ENCODE results near the gene P2RX6. TPM values are rescaled to one million over a fixed set of nuclear protein-coding genes. Genes with fewer than 3 reads are reported as not detected.
"Not testable (repeated sequence)": the region's sequence is repeated elsewhere in the genome, so short reads cannot be mapped to it uniquely, and the experiment has no call there.

Gene P2RX6
- total RNA-seq = 1 to 10 TPM; 1.7 to 6.7 (median 4.8) TPM
- 2.1 TPM for polyA plus RNA-seq
- long read RNA-seq, donor 1, partial matches to known transcripts = 12 of 24 reads
- long read RNA-seq, donor 1, other reads (novel, unspliced or antisense) = 8 of 24 reads
- long read RNA-seq, donor 2, partial matches to known transcripts = 4 of 10 reads
- long read RNA-seq, donor 2, other reads (novel, unspliced or antisense) = 4 of 10 reads
- long read RNA-seq, donor 3, transcript P2RX6-202 (12 exons, 3,687 nt) = major isoform, 6 of 44 reads
- long read RNA-seq, donor 3, partial matches to known transcripts = 19 of 44 reads
- long read RNA-seq, donor 3, other reads (novel, unspliced or antisense) = 17 of 44 reads
- long read RNA-seq, donor 4, partial matches to known transcripts = 6 of 11 reads
- long read RNA-seq, donor 4, other reads (novel, unspliced or antisense) = 1 of 11 reads

DNA sequence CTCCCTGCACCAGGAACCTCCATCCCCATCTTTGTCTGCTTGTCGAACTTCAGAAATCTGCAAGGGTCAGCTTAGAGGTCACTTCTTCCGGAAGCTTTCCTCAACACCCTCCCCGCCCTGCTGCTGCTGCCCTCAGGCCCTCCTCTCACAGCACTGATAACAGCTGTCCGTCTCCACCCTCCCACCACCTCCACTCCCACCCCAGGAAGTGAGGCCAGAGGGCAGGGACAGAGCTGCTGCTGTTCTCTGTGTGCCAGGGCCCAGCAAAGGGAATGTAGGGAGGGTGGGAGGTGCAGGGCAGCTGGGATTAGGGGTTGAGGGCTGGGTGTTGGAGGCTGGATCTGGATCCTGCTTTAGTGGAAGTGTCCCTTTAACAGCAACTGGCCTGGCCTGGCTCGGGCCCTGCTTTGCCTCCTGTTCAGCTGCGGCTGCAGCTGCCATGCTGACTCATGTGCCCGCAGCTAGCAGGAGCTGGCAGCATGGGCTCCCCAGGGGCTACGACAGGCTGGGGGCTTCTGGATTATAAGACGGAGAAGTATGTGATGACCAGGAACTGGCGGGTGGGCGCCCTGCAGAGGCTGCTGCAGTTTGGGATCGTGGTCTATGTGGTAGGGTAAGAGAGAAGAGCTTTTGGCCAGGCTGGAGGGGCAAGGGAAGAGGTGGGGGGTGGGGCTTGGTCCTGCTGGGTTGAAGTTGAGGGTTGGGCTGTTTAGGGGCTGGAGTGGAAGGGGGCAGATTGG is at the start of gene P2RX6:
Gene P2RX6, plus strand, starts transcription at position 440 of the 740 bp plus-strand sequence. Its CDS starts 10 bp downstream, at position 450.
- peak; percentile 76 to 91 (median 89) for DNase-seq
- H3K27ac ChIP-seq (ENCODE audit: low read length) = peak within 1 kb of the TSS; percentile 22
- 19% methylated on average over 12 of the region's 12 CpGs for WGBS
- intact Hi-C loops (cut with DNase I) = loop anchor here in 1 of 4 donors (10.0 kb wide), 1 partner anchor 130 kb away; no protein-coding TSS in a partner anchor
- H3K4me1 ChIP-seq (ENCODE audit: control insufficient read depth, insufficient read depth, low read length) = peaks cover 10% of the 10 kb centered on the region
- H3K27me3 ChIP-seq (ENCODE audit: control insufficient read depth, insufficient read depth) = no peaks in the 10 kb centered on the region
- peak within 1 kb of the TSS; percentile 19 for H3K4me3 ChIP-seq (ENCODE audit: low read length)
- H3K9me3 ChIP-seq (ENCODE audit: control insufficient read depth, low read length) = no peaks in the 10 kb centered on the region
- peak; percentile 81 to 83 for ATAC-seq

- DNase-seq = peak in 1 of 3 donors; percentile 44
- ATAC-seq = peak in 1 of 2 donors; percentile 9
- no peak overlapping the region for H3K27ac ChIP-seq (ENCODE audit: low read length)
- no peaks in the 10 kb centered on the region for H3K27me3 ChIP-seq (ENCODE audit: control insufficient read depth, insufficient read depth)
- H3K9me3 ChIP-seq (ENCODE audit: control insufficient read depth, low read length) = no peaks in the 10 kb centered on the region
- no peaks in the 10 kb centered on the region for H3K4me1 ChIP-seq (ENCODE audit: control insufficient read depth, insufficient read depth, low read length)
- intact Hi-C loops (cut with DNase I) = loop anchor here in 1 of 4 donors (10.0 kb wide), 1 partner anchor 61 kb away; no protein-coding TSS in a partner anchor
- WGBS = 87% methylated on average over 13 of the region's 13 CpGs
- no peak overlapping the region for H3K4me3 ChIP-seq (ENCODE audit: low read length)
Measured at GRCh38 chr22:20965888-20966855, 48.8 kb upstream of the P2RX6 start.

DNA sequence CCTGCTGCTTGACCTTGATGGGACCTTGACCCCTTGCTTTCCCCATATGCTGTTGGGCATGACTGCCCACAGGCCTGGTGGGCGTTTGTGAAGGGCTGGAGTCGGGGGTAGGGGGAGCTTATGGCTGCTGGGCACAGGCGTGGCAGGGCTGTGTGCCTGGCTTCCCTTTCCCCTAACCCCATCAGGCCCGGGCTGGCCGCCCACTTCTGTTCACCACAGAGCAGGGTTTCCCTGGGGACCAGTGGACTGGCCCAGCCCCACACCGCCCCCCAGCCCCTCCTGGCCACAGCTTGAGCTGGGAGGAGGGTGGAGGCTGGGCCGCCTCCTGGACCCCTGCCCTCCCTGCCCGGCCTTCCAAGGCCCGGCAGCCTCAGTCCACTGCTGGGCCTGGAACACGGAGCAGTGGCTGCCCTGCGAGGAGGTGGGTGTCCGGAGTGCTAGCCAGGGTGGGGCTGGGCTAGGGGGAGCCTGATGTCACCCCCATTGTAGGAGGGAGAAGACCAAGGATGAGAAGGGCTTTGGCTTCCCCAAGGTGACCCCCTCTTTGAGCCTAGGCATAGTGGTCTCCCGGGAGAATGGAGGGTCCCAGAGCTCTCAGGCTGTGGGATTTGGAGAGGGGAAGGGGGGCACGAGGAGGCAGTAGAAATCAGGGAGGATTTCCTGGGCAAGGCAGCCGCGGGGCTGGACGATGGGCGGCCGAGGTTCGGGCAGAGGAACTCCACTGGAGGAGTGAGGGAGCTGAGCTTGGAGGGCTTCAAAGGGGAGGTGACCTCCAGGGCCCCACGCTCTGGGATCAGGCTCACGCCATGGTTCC is 47.9 kb upstream of the P2RX6 start, which contains the start of gene AIFM3:
Gene AIFM3, plus strand, starts transcription at position 373 of the 814 bp plus-strand sequence. CDS start 690 bp downstream, outside the sequence.
- no peaks in the 10 kb centered on the region for H3K27me3 ChIP-seq (ENCODE audit: control insufficient read depth, insufficient read depth)
- no peak within 1 kb of the TSS for H3K27ac ChIP-seq (ENCODE audit: low read length)
- intact Hi-C loops (cut with DNase I) = loop anchor here in 1 of 4 donors (10.0 kb wide), 1 partner anchor 62 kb away; no protein-coding TSS in a partner anchor
- DNase-seq (peak in 2 of 3 donors; percentile 47 to 51), ATAC-seq (no peak)
- H3K9me3 ChIP-seq (ENCODE audit: control insufficient read depth, low read length) = no peaks in the 10 kb centered on the region
- H3K4me3 ChIP-seq (ENCODE audit: low read length) = no peak within 1 kb of the TSS
- 54% methylated on average over 22 of the region's 22 CpGs for WGBS
- no peaks in the 10 kb centered on the region for H3K4me1 ChIP-seq (ENCODE audit: control insufficient read depth, insufficient read depth, low read length)

GRCh38 chr22:20967697-20968211 is 47.2 kb upstream of the P2RX6 start:
- Histone ChIP-seq H3K27ac (ENCODE audit: low read length) (no peak overlapping the region), H3K4me3 (ENCODE audit: low read length) (no peak overlapping the region), H3K4me1 (ENCODE audit: control insufficient read depth, insufficient read depth, low read length) (no peaks in the 10 kb centered on the region), H3K9me3 (ENCODE audit: control insufficient read depth, low read length) (no peaks in the 10 kb centered on the region), H3K27me3 (ENCODE audit: control insufficient read depth, insufficient read depth) (no peaks in the 10 kb centered on the region)
- intact Hi-C loops (cut with DNase I) = loop anchor here in 1 of 4 donors (10.0 kb wide), 1 partner anchor 63 kb away; no protein-coding TSS in a partner anchor
- 50% methylated on average over 19 of the region's 19 CpGs for WGBS
- ATAC-seq = no peak
- peak in 2 of 3 donors; percentile 6 to 56 for DNase-seq

GRCh38 chr22:20968281-20968977 is 46.5 kb upstream of the P2RX6 start:
- DNase-seq (peak in 1 of 3 donors; percentile 43), ATAC-seq (peak in 1 of 2 donors; percentile 31)
- intact Hi-C loops (cut with DNase I) = loop anchor here in 1 of 4 donors (10.0 kb wide), 1 partner anchor 64 kb away; no protein-coding TSS in a partner anchor
- H3K4me3 ChIP-seq (ENCODE audit: low read length) = no peak overlapping the region
- no peaks in the 10 kb centered on the region for H3K27me3 ChIP-seq (ENCODE audit: control insufficient read depth, insufficient read depth)
- H3K9me3 ChIP-seq (ENCODE audit: control insufficient read depth, low read length) = no peaks in the 10 kb centered on the region
- no peaks in the 10 kb centered on the region for H3K4me1 ChIP-seq (ENCODE audit: control insufficient read depth, insufficient read depth, low read length)
- no peak overlapping the region for H3K27ac ChIP-seq (ENCODE audit: low read length)
- WGBS = 83% methylated on average over 7 of the region's 7 CpGs

- intact Hi-C loops (cut with DNase I) = no loop called here
- 59% methylated on average over 4 of the region's 4 CpGs for WGBS
- no peaks in the 10 kb centered on the region for H3K4me1 ChIP-seq (ENCODE audit: control insufficient read depth, insufficient read depth, low read length)
- no peak for ATAC-seq
- no peaks in the 10 kb centered on the region for H3K9me3 ChIP-seq (ENCODE audit: control insufficient read depth, low read length)
- no peak overlapping the region for H3K4me3 ChIP-seq (ENCODE audit: low read length)
- no peak overlapping the region for H3K27ac ChIP-seq (ENCODE audit: low read length)
- DNase-seq = peak in 1 of 3 donors; percentile 18
- no peaks in the 10 kb centered on the region for H3K27me3 ChIP-seq (ENCODE audit: control insufficient read depth, insufficient read depth)
Measured at GRCh38 chr22:20970939-20971657, 43.9 kb upstream of the P2RX6 start.

GRCh38 chr22:20972014-20972694 is 42.8 kb upstream of the P2RX6 start:
- H3K27ac ChIP-seq (ENCODE audit: low read length); intact Hi-C loops (cut with DNase I): not testable (repeated sequence)
- WGBS = 85% methylated on average over 11 of the region's 11 CpGs

DNA sequence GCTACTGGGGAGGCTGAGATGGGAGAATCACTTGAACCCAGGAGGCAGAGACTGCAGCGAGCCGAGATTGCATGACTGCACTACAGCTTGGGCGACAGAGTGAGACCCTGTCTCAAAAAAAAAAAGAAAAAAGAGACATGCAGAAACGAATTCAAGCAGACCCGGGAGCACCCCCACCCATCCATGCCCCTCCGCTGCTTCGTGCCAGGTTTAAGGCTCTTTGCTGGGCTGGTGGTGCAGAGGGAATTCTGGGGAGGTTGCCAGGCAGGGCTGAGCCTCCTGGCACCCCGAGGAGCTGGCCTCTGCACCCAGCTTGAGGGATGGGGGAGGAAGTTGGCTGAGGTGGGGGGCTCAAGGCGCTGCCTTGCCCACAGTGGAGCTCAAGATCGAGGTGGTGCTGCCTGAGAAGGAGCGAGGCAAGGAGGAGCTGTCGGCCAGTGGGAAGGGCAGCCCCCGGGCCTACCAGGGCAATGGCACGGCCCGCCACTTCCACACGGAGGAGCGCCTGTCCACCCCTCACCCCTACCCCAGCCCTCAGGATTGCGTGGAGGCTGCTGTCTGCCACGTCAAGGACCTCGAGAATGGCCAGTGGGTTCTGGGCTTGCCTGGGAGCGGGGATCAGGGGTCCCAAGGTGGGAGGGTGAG is 41.9 kb upstream of the P2RX6 start:
- peak in 2 of 3 donors; percentile 34 for DNase-seq

More at GRCh38 chr22:20972014-20972694, 42.8 kb upstream of the P2RX6 start:
- not testable (repeated sequence) for H3K9me3 ChIP-seq (ENCODE audit: control insufficient read depth, low read length); H3K4me1 ChIP-seq (ENCODE audit: control insufficient read depth, insufficient read depth, low read length); H3K4me3 ChIP-seq (ENCODE audit: low read length); H3K27me3 ChIP-seq (ENCODE audit: control insufficient read depth, insufficient read depth); ATAC-seq
- DNase-seq = peak in 2 of 3 donors; percentile 12 to 16

More for the DNA sequence above, 41.9 kb upstream of the P2RX6 start:
- 75% methylated on average over 21 of the region's 21 CpGs for WGBS
- ATAC-seq = no peak
- Histone ChIP-seq H3K27ac (ENCODE audit: low read length) (no peak overlapping the region), H3K9me3 (ENCODE audit: control insufficient read depth, low read length) (no peaks in the 10 kb centered on the region), H3K27me3 (ENCODE audit: control insufficient read depth, insufficient read depth) (no peaks in the 10 kb centered on the region), H3K4me1 (ENCODE audit: control insufficient read depth, insufficient read depth, low read length) (no peaks in the 10 kb centered on the region), H3K4me3 (ENCODE audit: low read length) (no peak overlapping the region)
- intact Hi-C loops (cut with DNase I) = no loop called here

Measured in right cardiac atrium (tissue), 5 donors.